RCC 7860 (cell line): ENCODE results near the gene CTNNAL1.

ENCODE experiments used
- DNase-seq: peaks from one replicate; pipeline ENCODE4 v3.0.0-alpha.2; 2015; ENCODE audit warnings: low spot score
- FAIRE-seq: peaks from 2 replicates; lab custom pipeline; 2012; peaks lifted over from hg19 to GRCh38; lab: Jason Lieb, UNC

CTNNAL1 gene

DNA sequence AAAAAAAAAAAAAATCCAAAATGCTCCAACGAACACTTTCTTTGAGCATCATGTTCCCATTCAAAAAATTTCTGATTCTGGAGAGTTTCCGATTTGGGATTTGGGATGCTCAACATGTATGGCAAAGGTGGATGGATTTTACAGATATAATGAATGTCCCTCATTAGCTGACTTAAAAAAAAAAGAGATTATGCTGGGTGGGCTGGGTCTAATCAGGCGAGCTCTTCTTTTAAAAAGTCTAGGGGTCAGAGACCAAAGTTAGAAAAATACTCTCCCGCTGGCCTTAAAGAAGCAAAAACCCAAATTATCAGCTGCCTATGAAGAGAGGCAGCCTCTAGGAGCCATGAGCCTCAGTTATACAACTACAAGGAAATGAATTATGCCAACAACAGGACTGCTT is 15.2 kb upstream of the CTNNAL1 start:
- FAIRE-seq: no peak

DNA sequence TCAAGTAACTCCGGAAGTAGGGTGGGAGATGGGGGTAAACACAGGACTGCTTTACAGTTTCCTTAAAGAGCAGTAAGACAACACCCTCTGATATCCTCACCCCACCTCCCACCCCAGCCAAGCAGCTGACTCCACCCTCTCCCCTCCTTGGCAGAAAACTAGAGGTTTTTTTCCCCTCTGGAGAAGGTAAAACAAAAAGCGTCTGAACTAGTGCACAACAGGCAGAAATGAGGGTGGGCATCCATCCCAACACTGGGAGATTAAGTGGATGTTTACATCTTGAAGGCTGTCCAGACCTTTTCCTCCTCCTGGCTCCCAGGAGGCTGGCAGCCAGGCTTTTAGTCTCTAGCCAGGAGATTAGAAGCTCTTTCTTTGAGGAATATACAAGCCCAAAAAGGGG is 13.9 kb upstream of the CTNNAL1 start:
- no peak for DNase-seq
- no peak for FAIRE-seq

More for the DNA sequence above, 15.2 kb upstream of the CTNNAL1 start:
- no peak for DNase-seq

DNA sequence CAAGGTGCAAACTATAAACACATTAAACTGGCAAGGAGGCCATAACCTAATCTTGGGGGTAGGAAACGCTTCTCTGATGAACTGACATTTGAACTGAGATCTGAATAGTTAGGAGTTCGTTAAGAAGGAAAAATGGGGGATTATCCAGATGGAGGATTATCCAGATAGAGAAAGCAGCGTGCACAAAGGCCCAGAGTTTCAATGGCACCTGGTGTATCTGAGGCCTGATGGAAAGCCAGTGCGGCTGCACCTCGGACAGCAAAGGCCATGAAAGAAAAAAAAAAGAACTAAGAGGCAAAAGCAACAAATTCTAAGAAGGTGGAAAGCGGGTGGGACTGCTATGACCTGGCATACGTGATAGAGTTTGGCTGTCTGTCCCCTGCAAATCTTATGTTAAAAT is 13.0 kb upstream of the CTNNAL1 start:
- no peak for FAIRE-seq

DNA sequence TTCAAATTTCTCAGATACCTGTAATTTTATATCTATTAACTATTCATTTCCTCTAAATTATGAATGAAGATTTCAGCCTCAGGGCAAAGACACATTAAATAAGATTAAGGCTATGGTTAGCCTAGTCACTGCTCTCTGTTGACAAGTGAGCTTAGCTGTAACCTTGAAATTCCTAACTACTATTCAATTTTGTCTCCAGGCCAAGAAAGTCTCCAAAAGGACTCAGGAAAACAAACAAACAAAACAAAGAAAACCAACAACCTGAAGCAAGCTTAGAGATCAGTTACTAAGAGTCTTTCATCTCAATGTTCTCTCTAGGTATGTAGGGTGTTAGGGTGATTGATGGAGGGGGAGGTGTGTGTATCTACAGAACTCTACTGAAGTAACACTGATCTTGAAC is 9.6 kb upstream of the CTNNAL1 start:
- FAIRE-seq (no peak), DNase-seq (no peak)

More for the DNA sequence above, 13.0 kb upstream of the CTNNAL1 start:
- DNase-seq: no peak

DNA sequence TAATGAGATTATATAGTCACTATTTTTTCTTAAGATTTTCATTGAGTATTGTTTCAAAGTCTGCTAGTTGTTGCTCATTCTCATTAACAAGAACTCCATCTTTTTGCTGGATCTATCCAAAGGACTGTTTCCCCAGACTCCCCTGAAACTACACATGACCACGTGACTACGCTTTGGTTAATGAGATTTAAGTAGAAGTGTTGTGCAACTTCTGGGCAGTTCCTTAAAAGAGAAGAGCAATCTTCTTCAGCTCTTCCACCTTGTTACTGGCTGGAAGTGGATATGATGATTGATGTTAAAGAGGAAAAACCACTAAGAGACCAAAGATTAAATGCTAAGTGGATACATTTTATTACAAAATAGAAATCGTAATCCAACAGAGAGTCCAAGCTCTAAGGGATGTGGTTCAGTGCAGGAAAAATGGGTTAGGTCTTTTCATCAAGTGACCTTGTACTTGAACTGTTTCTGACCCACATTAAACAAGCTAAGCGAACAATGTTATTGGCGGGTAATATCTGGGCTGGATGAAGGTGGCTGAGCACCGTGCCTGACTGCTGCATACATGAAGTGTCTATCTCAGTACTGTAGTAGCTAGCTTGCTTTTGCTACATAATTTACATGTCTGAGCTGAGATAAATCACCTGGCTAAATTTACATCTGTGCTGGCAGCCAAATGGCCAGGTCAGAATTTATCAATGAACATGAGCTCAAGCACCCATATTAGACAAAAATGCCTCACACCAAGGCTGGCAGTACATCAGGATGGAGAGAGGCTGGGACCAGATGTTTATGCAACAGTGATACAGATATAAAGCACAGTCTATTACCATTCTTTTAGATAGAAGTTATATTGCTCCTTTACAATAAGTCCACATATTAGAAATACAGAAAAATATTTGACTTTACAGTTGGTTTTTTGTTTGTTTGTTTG is 7.5 kb upstream of the CTNNAL1 start:
- FAIRE-seq: no peak
- DNase-seq: no peak

DNA sequence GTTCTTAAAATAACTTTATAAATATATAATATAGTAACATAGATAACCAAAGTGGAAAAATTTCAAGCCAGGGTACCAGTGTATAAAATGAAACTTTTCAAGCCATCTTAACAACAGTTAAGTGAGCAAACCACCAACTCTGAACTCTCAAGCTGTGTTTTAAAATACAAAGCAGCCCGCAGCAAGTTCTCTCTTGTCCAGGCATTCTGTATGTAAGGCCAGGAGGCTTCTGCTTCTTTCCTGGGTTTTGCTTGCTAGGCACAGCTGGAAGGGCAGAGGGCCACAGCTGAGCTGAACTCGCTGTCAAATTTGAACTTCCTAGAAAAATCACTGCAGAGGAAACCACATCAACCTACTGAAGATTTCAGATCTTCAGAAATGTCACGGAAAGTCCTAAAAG is 6.8 kb upstream of the CTNNAL1 start:
- FAIRE-seq: no peak
- DNase-seq: no peak

DNA sequence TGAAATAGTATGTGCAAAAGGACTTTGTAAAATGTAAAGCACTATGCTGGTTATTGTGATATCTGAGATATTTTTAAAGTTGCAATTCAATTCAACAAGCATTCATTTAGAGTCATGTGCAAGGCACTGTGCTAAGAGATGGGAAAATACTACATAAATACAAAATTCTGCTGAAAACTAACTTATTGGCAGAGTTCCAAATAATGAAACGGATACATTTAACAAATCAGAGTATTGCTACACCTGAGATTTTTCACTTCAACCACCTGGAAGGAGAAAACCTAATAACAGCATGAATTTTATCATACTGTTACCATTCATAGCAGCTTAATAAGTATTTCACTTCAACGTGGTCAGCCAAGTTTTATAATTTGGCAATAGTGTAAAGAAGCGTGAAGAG is 6.1 kb upstream of the CTNNAL1 start:
- FAIRE-seq (no peak), DNase-seq (no peak)

DNA sequence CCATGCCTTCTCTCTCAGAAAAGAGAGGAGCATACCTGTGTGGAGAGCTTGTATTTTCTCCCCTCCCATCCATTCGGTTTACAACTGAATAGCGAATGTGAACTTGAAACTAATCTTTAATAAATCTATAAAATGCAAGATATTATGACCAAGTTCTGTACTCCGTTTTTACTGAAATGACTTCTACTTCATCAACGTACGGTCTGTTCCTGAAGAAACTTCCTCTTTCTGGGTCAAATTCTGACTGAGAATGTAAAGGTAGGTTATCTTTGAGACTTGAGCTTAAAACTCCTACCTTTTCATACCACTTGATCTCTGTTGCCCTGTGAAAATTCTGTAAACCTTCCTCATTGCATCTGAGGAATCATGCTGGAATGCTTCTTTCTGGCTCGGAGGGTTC is 4.2 kb upstream of the CTNNAL1 start:
- no peak for DNase-seq
- no peak for FAIRE-seq

DNA sequence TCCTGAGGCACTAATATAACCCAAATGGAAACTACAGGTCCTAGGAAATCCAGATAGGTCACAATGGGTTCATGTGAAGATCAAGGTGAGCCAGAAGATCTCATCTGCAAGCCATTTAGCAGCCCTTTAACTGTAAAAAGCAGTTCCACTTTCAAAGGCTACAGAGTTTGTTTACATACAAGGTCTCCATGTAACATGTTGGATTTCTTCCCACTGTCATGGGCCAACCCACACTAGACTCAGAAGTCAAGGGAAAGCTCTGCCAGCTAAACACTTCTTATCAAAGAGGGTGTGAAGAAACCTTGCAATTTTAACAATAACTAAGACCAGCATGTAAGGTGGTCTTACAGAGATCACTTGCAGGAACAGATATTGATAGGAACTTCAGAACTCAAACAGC is 3.8 kb upstream of the CTNNAL1 start:
- DNase-seq (no peak), FAIRE-seq (no peak)

DNA sequence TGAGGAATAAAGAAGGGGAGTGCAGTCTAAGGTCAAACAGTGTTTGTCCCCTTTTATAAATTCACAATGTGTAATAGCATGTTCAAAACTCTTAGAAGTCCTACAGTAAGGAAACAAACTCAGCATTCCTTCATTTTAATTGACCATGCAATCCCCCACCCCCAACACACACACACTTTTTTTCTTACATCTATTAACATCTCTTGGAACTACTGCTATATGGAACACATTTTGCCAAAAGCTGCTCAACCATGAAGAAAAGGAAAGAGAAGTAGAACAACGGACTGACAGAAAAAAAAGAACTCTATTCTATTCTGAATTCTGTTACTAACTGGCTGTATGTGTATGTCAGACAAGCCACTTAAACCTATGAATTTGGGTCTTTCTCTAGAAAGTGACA is 2.8 kb upstream of the CTNNAL1 start:
- FAIRE-seq (peak; percentile 85), DNase-seq (peak; percentile 48)

DNA sequence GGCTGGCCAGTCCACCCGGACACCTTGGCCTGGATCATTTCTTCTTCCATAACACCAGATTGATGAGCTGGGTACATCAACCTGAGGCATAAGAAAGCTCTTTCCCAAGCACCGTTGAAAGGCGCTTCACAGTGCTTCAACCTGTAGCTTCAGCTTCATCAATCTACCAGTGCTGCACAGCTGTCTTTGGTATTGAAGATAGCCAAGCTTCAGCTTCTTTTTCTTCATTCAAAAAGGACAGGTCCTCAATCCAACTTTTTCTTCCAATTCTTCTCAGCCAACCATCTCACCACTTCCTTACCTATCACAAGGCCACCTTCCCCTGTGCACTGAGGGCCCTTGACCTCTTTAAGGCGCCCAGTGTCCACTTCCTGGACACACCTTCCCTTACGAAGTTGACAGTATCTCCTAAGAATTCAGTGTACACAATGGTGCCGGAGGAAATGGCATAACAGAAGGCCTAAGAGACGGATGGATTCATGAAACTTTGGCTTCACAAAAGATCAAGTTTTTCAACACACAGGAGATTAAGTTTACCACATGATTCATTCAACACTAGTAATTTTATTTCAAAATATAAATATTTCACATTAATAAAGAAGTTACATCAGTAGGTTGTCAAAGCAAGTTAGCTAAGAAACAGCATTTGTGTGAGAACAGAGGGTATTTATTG is 1.4 kb upstream of the CTNNAL1 start:
- DNase-seq (no peak), FAIRE-seq (no peak)

DNA sequence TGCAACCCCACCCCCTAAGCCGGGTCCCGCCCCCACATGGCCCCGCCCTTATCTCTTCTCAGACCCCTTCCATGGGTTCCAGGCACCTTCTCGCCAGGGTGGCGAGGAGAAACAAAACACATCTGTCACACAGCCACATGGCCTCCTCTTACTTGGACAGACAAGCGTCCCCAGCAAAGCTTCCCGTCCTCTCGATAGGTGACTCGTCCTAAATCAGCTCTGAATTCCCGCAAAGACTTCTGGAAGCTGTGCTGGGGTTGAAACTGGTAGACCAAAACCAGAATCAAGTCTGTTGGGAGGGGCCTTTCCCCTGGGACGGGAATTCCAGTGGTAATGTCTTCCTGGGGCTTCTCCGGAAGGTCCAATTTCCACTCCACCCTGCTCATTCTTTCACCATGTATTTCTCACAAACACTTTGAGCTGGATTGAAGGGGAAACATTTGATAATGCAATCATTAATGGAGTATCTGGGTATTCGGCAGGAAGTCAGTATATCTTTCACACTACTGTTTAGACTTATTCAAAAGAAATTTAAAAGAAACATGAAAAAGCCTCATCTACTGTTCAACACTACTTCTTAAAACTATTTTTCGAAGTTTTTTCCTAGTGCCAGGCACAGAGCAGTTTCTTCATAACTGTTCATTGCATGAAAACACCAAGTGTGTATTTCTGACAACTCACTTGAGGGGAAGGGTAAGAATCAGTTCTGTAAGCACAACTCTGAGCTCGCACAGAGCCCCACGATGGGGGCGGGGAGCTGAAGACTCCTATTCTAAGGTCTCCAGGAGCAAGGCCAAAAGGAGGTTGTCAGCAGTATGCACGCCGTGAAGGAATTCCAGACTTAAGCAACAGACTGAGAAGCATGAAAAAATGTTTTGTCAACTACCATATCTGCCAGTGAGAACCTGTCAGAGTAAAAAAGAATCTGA is 644 bp upstream of the CTNNAL1 start:
- peak; percentile 84 for DNase-seq
- FAIRE-seq: peak; percentile 49

DNA sequence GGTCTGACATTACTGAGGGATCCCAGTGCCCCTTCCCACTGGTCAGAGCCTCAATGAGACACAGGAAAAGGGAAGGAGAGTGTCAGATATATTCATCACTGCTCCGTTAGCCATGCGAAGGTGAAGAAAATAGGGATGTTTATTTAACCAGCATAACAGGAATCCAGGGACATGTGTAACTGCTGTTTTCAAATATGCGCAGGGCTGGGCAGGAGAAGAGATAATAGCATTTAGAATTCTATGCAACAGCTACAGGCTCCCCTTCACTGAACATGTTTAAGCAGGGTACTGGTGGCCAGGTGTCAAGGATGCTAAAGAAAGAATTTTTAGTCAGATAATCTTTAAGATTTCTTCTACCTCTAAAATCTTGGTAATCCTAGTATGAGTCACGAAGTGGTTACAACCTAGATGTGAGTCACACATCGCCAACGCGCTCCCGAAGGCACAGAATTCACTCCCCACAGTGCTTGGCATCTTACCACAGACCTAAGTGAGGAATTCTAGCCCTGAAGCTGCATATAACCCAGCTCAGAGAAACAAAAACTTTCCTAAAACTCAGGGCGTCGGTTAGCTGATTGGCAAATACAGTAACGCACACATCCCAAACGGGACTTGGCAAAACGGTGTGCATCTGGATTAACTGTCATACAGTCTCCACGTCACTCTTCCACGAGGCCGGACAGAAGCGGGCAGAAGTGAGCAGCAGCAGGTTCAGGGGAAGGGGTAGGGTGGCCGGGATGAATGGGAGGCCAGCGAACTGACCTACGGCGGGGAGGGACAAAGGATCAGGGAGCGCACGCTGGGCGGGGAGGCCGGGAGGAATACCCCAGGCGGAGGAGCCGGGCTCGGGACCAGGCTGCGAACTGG is 1.1 kb downstream of the CTNNAL1 start:
- DNase-seq (peak; percentile 97), FAIRE-seq (peak; percentile 96)

DNA sequence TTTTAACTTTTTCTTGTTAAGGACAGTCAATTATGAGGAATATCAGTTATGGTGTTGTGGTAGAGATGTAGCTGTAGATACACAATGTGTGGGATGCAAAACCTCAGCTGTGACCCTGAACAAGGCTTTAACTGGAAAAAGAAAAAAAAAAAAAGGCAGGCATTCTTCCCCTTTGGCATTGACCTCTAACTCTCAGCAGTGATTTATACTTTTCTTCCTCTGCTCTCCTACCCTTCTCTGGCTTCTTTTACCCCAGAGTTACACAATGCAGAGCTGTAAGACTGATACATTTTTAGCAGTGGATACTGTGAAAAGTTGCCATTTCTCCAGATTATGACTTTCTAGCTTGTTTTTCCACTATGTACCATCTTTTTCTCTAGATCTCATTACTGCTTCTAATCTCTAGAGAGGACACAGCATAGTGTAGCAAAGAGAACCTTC is 2.0 kb downstream of the CTNNAL1 start:
- FAIRE-seq (peak; percentile 8), DNase-seq (no peak)

DNA sequence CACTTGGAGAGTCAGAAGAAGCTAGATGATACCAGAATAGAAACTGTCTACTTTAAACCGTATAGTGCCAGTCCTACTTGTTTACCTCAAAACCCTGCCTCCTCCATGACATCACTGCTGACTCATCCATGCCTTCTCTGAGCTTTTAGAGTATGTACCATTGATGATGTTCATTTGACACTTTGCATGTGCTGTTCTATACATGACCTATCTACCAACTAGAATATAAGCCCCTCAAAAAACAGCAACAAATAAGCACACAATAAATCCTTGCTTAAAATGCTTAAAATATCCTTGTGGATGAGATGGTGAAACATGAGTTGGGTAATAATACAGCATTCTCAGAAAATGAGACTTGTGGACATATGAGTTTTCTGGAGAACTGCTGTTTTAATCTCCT is 2.6 kb downstream of the CTNNAL1 start:
- FAIRE-seq (no peak), DNase-seq (peak; percentile 48)

DNA sequence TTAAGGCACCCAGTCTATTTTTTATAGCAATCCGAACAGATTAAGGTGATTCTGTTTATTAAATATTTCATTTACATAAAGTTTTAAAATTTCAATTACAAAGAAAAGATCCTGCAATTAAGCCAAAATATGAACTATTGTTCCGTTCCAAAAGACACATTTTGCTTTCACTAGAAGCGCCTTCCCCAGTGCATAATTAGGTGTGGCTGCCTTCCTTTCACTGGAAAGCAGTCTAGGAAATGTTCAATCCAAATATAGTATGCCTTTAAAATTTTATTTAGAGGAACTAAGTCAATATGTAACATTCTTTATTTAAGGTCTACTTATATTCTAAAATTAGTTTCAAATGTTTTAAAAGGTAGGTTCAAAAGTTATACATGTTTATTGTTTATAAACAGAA is 7.6 kb downstream of the CTNNAL1 start:
- no peak for DNase-seq
- FAIRE-seq: peak; percentile 12

DNA sequence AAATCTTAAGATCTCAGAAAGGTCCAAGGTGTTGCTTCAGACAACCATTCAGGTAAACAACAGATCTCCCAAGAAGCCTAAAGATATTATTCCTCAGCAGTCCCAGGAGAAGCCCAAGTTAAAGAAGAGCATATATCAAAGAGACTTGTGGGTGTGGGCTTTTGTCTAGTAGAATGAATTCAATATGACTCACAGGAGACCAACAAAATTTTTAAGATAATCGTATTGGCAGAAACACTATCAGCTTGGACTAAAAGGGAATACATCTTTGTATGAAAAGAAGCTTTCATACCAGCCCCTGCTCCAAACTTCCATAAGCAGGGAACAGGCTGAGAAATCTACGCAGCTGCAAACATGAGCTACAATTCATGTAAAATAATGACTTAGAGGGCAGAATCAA is 10.2 kb downstream of the CTNNAL1 start:
- DNase-seq: no peak
- FAIRE-seq: no peak

DNA sequence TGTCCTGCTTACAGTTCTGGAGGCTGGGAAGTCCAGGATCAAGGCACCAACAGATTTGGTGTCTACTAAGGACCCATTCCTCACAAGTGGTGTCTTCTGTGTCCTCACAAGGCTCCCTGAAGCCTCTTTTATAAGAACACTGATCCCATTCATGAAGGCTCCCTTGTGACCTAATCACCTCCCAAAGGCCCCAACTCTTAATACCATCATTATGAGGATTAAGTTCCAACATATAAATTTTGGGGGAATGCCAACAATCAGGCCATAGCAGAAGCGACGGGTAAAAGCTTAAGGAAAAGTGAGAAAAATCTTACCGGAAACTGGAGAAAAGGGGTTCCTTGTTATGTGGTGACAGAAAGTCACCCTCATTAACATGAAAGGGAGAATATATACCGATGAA is 11.2 kb downstream of the CTNNAL1 start:
- no peak for DNase-seq

DNA sequence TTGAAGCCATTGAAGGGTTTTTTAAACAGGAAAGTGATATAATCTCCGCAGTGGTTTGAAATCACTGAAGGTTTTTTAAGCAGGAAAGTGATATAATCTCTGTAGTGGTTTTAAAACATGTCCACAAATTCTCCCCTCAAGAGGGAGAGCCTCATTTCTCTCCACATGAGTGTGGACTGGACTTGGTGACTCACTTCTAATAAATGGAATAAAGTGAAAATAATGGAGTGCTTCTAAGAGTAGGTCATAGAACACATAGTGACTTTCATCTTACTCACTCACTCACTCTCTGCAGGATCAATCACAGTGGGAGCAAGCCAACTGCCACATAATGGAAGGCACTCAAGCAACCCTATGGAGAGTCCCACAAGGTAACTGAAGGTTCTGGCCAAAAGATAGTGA is 12.0 kb downstream of the CTNNAL1 start:
- FAIRE-seq: peak; percentile 98

More for the DNA sequence above, 11.2 kb downstream of the CTNNAL1 start:
- FAIRE-seq: no peak

DNA sequence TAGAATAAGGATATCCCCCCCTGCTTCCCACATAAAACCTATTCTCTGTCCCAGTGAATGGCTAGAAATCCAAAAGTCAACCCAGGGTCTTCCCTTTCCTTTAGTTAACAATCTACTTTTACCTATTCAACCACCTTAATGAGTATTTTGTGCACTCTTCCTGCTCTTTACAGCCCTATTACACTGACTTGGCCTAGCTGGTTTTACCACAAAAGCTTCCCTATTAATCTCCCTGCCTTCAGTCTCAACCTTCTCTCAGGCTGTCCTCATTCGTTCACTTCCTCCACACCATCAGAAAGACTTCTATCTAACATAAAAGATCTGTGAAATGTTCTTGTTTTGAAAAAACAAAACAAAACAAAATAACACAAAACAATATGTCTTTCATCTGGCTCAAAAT is 16.2 kb downstream of the CTNNAL1 start:
- FAIRE-seq: no peak
- DNase-seq: no peak

More for the DNA sequence above, 12.0 kb downstream of the CTNNAL1 start:
- DNase-seq: peak; percentile 97
